GM12865 (cell line): ENCODE data around the gene LIPA.
"Not testable (repeated sequence)": the region's sequence is repeated elsewhere in the genome, so short reads cannot be mapped to it uniquely, and the experiment has no call there.

Source experiments
- DNase-seq: peaks from one replicate; pipeline ENCODE4 v3.0.0; 2010; ENCODE audit warnings: low read depth
- H3K4me3 ChIP-seq: 2 replicates; pipeline ENCODE4 v1.5.1; 2011; ENCODE audit warnings: mild to moderate bottlenecking, low read depth, low read length, control low read depth
- CTCF ChIP-seq: IDR thresholded peaks from 2 replicates; pipeline ENCODE4 v1.5.1; 2011; ENCODE audit warnings: low read length, control low read depth, low read depth, inconsistent platforms; ENCODE audit not compliant: insufficient read depth; ENCODE audit errors: missing control alignments

LIPA gene

GRCh38 chr10:89204621-89205185 is 46.9 kb downstream of the LIPA start:
- H3K4me3 ChIP-seq, result no peak overlapping the region
- no peak for DNase-seq
- TF ChIP-seq CTCF, result no peak

- no peak overlapping the region for H3K4me3 ChIP-seq
- no peak for TF ChIP-seq CTCF
- DNase-seq, result no peak
These were observed 48.3 kb downstream of the LIPA start for GRCh38 chr10:89203237-89203636.

GRCh38 chr10:89202033-89202425 is 49.5 kb downstream of the LIPA start:
- no peak for DNase-seq
- no peak overlapping the region for H3K4me3 ChIP-seq
- TF ChIP-seq CTCF, result no peak

DNA sequence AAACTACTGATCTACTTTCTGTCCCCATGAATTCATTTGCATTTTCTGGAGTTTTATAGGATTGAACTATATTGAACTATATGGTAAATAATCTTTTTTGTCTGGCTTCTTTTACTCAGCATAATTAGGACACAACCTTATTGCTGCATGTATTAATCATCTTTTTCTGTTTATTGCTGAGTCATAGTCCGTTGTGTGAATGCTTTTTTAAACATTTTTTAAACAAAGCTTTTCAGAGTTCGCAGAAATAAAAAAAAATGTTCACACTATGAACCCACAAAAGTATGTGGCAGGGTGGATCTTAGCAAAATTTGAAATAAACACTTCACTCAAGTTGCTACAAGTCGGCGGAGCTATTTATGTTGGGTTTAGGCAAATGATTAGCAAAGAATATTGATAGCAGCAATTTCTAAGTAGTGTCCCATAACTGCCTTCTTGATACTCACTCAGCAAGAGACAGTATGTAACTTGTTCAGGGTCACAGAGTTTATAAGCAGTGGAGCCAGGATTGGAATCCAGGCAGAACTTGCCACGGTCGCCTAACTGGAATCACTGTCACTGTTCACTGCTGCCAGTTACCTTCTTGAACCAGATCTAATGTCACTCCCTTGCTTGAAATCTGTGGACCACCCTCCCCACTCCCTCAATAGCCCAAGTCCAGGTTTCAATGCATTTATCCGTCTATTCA is 50.1 kb downstream of the LIPA start:
- no peak overlapping the region for H3K4me3 ChIP-seq
- DNase-seq, result no peak
- no peak for TF ChIP-seq CTCF

DNA sequence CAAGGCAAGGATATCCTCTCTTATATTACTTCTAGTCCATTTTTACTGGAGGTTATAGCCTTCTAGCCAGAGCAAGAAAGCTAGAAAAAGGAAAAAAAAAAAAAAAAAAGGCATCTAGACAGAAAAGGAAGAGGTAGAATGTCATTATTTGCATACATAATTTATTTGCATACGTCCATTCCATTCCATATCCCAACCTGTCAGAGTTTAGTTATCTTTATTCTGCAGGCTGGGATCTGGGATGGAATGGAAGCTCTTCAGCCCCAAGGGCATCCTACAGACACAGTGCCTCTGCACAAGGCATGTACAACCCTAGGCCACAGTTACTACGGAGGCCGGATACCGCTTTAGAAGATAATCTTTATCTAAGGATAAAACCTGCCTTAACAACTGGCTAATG is 54.1 kb downstream of the LIPA start:
- DNase-seq, result no peak
- no peak overlapping the region for H3K4me3 ChIP-seq

GRCh38 chr10:89191301-89191700 is 60.3 kb downstream of the LIPA start:
- not testable (repeated sequence) for DNase-seq, H3K4me3 ChIP-seq

More for the DNA sequence above, 54.1 kb downstream of the LIPA start:
- no peak for TF ChIP-seq CTCF

DNA sequence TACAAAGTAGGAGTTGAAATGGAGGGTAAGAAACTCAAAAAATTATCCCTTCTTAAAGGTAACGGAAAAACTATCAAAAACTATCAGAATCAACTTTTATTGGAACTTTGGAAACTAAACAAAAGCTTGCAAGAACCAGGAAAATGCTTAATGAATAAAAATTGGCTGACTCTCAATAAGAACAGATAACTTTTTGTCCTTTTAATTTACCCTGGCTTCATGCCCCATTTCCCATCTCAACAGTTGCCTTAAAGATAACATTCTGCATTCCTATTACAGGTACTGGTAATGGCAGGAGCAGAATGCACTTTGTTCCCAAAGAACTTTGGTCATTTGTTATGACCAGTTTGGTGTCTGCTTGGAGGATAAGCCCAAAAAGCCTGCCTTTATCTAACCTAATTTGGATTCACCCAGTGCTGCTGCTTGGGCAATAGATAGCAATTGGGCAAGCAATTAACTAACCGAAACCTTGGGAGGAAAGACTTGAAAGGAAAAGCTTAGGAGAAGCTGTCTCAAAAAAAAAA is 62.3 kb downstream of the LIPA start:
- no peak overlapping the region for H3K4me3 ChIP-seq
- TF ChIP-seq CTCF, result no peak
- DNase-seq, result no peak
